HG02642 (cell line): Measurements from ENCODE around the gene ATP9B.

ENCODE experiments used
- ATAC-seq: cut with Tn5 transposase; IDR thresholded peaks from one replicate; pipeline ENCODE4 v1.9.1; 2021; ENCODE audit warnings: mild to moderate bottlenecking; ENCODE audit not compliant: unreplicated experiment, poor library complexity

The ATP9B gene

GRCh38 chr18:79416022-79416676, 347.0 kb downstream of the ATP9B start:
- ATAC-seq, result no peak

- ATAC-seq, result no peak
Observed at GRCh38 chr18:79416677-79417052, 347.5 kb downstream of the ATP9B start.

GRCh38 chr18:79418236-79418635, 349.0 kb downstream of the ATP9B start:
- no peak for ATAC-seq

- no peak for ATAC-seq
Observed at GRCh38 chr18:79418642-79419041, 349.4 kb downstream of the ATP9B start.

GRCh38 chr18:79420033-79420745, 351.0 kb downstream of the ATP9B start:
- no peak for ATAC-seq

GRCh38 chr18:79421275-79421857, 352.2 kb downstream of the ATP9B start:
- no peak for ATAC-seq

- no peak for ATAC-seq
Observed at GRCh38 chr18:79422022-79422782, 353.0 kb downstream of the ATP9B start.

- no peak for ATAC-seq
Observed at GRCh38 chr18:79422783-79423165, 353.6 kb downstream of the ATP9B start.

- ATAC-seq, result no peak
Observed at GRCh38 chr18:79423211-79424007, 354.2 kb downstream of the ATP9B start.

- ATAC-seq, result no peak
Observed at GRCh38 chr18:79424008-79424565, 354.9 kb downstream of the ATP9B start.

- no peak for ATAC-seq
Observed at GRCh38 chr18:79424880-79425568, 355.8 kb downstream of the ATP9B start.

- no peak for ATAC-seq
Observed at GRCh38 chr18:79425569-79425886, 356.3 kb downstream of the ATP9B start.

GRCh38 chr18:79426376-79427300, 357.4 kb downstream of the ATP9B start:
- ATAC-seq, result no peak

- ATAC-seq, result no peak
Observed at GRCh38 chr18:79427368-79428225, 358.4 kb downstream of the ATP9B start.
